ENCODE data around the gene RPS6KA4.

- TF ChIP-seq CTCF (conservative IDR thresholded peaks at IDR 0.05; ENCODE audit: low read depth, low read length), result no peak
- TF ChIP-seq EZH2 (IDR thresholded peaks at IDR 0.05; ENCODE audit: low read length, unreplicated experiment), result no peak
- no peak for TF ChIP-seq EZH2phosphoT487 (IDR thresholded peaks at IDR 0.05; ENCODE audit: borderline replicate concordance, low read length)
Measured at GRCh38 chr11:64410404-64410734, 51.4 kb downstream of the RPS6KA4 start.

Data from PC-3 (cell line).